Prostate gland (tissue), 2 donors: ENCODE data around the gene TMEM150B. TPM values are rescaled to one million over a fixed set of nuclear protein-coding genes. Genes with fewer than 3 reads are reported as not detected.

ENCODE experiments used
- DNase-seq: peaks from one replicate; pipeline ENCODE4 v3.0.0-alpha.2; 2019; ENCODE audit warnings: low spot score
- H3K27ac ChIP-seq, 2 donors: fragments of 200-600 bp; sonication (generic); 2 replicates each; pipeline ENCODE4 v1.5.1; 2017 to 2019
- H3K27me3 ChIP-seq: fragments of 200-600 bp; sonication (generic); replicated peaks from 2 replicates; pipeline ENCODE4 v1.5.1; 2019; ENCODE audit not compliant: insufficient read depth
- H3K36me3 ChIP-seq, 2 donors: fragments of 200-600 bp; sonication (generic); 1 replicate in 1 of 2; 2 replicates in 1 of 2; pipeline versions ENCODE4 v1.5.1 to v1.8.1; 2017 to 2019
- H3K4me1 ChIP-seq: fragments of 200-600 bp; sonication (generic); replicated peaks from 2 replicates; pipeline ENCODE4 v1.5.1; 2019
- H3K4me3 ChIP-seq, 2 donors: fragments of 200-600 bp; sonication (generic); 2 replicates each; pipeline ENCODE4 v1.5.1; 2017 to 2019
- H3K9me3 ChIP-seq: fragments of 200-600 bp; sonication (generic); 2 replicates; pipeline ENCODE4 v1.5.1; 2017
- POLR2A ChIP-seq: fragments of 450-650 bp; IDR thresholded peaks from one replicate; pipeline ENCODE4 v1.6.1; 2016; ENCODE audit warnings: antibody characterized with exemption, mild to moderate bottlenecking
- POLR2AphosphoS5 ChIP-seq: sonication (generic); formaldehyde crosslinking; IDR thresholded peaks from one replicate; pipeline ENCODE4 v1.6.1; 2017; ENCODE audit warnings: antibody characterized with exemption
- WGBS: methylation state at CpG from one replicate; pipeline ENCODE4 v1.1.5; 2018; 5-methylcytosine and 5-hydroxymethylcytosine counted together
- intact Hi-C: fragments of 100-400 bp; cut with DNase I; formaldehyde crosslinking; loops from one replicate; pipeline ENCODE4 v1.14.2; 2022
- total RNA-seq, 2 donors: library from RNA; depleted of rRNA; stranded (reverse); fragments of >200 nt; gene quantifications; one replicate each; pipeline ENCODE4 v1.1.0, GENCODE V29; 2016
- TF ChIP-seq, protein P1 (sequence below), 4 experiments: fragments of 200-600 bp in 2 of 4; fragments of 450-650 bp in 2 of 4; sonication (generic) in 2 of 4; IDR thresholded peaks; 1 replicate in 3 of 4; 2 replicates in 1 of 4; pipeline ENCODE4 v1.5.1; 2016 to 2019; ENCODE audit warnings: antibody characterized with exemption in 4 of 4, mild to moderate bottlenecking in 2 of 4, moderate library complexity in 2 of 4

TMEM150B gene
- not detected for total RNA-seq

DNA sequence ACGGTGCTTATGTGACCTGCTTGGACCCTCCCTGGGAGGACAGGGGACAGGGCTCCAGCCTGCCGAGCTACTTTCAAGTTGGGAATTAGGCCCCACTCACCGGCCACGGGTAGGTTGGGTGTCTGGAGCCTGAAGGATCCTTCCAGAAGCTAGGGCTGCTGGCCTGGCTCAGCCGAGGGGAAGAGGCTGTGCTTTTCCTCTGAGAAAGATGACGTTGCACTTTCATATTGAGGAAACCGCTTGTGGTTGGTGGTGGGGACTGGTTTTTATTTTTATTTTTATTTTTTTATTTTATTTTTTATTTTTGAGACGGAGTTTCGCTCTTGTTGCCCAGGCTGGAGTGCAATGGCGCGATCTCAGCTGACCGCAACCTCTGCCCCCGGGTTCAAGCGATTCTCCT is at the start of gene TMEM150B:
TSS of gene TMEM150B (minus strand) at position 170 of the 400 bp plus-strand sequence. CDS start 4,305 bp downstream, outside the sequence.
- no peaks in the 10 kb centered on the region for H3K36me3 ChIP-seq
- no peak for DNase-seq
- 77% methylated on average over 14 of the region's 14 CpGs for WGBS
- H3K27me3 ChIP-seq: no peaks in the 10 kb centered on the region
- H3K27ac ChIP-seq: no peak within 1 kb of the TSS
- H3K9me3 ChIP-seq: no peaks in the 10 kb centered on the region
- intact Hi-C loops: no loop called here
- TF ChIP-seq, protein P1, sequence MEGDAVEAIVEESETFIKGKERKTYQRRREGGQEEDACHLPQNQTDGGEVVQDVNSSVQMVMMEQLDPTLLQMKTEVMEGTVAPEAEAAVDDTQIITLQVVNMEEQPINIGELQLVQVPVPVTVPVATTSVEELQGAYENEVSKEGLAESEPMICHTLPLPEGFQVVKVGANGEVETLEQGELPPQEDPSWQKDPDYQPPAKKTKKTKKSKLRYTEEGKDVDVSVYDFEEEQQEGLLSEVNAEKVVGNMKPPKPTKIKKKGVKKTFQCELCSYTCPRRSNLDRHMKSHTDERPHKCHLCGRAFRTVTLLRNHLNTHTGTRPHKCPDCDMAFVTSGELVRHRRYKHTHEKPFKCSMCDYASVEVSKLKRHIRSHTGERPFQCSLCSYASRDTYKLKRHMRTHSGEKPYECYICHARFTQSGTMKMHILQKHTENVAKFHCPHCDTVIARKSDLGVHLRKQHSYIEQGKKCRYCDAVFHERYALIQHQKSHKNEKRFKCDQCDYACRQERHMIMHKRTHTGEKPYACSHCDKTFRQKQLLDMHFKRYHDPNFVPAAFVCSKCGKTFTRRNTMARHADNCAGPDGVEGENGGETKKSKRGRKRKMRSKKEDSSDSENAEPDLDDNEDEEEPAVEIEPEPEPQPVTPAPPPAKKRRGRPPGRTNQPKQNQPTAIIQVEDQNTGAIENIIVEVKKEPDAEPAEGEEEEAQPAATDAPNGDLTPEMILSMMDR (IDR thresholded peaks at IDR 0.05): no peak
- no peak for TF ChIP-seq POLR2AphosphoS5
- TF ChIP-seq POLR2A: no peak
- H3K4me1 ChIP-seq: no peaks in the 10 kb centered on the region
- no peak within 1 kb of the TSS for H3K4me3 ChIP-seq

- no peaks in the 10 kb centered on the region for H3K36me3 ChIP-seq
Observed at GRCh38 chr19:55373993-55374757, 49.0 kb upstream of the TMEM150B start.

GRCh38 chr19:55373306-55373992 is 48.3 kb upstream of the TMEM150B start:
- no peaks in the 10 kb centered on the region for H3K9me3 ChIP-seq
- H3K27ac ChIP-seq: no peak overlapping the region
- peaks cover 4% of the 10 kb centered on the region for H3K4me1 ChIP-seq
- DNase-seq: no peak
- WGBS: 48% methylated on average over 9 of the region's 9 CpGs
- no peak overlapping the region for H3K4me3 ChIP-seq
- intact Hi-C loops: no loop called here
- peaks cover 44% of the 10 kb centered on the region for H3K27me3 ChIP-seq
- TF ChIP-seq, protein P1 (IDR thresholded peaks at IDR 0.05): no peak
- TF ChIP-seq POLR2A (no peak), POLR2AphosphoS5 (no peak)
- no peaks in the 10 kb centered on the region for H3K36me3 ChIP-seq

More at GRCh38 chr19:55373993-55374757, 49.0 kb upstream of the TMEM150B start:
- H3K27ac ChIP-seq: no peak overlapping the region
- intact Hi-C loops: no loop called here
- no peak overlapping the region for H3K4me3 ChIP-seq
- TF ChIP-seq, protein P1 (IDR thresholded peaks at IDR 0.05): no peak
- TF ChIP-seq POLR2AphosphoS5: no peak
- no peak for TF ChIP-seq POLR2A
- no peaks in the 10 kb centered on the region for H3K9me3 ChIP-seq
- peaks cover 4% of the 10 kb centered on the region for H3K4me1 ChIP-seq
- 18% methylated on average over 24 of the region's 31 CpGs for WGBS
- H3K27me3 ChIP-seq: peaks cover 44% of the 10 kb centered on the region
- DNase-seq: no peak

GRCh38 chr19:55372316-55373081 is 47.4 kb upstream of the TMEM150B start:
- Histone ChIP-seq H3K4me3 (no peak overlapping the region), H3K4me1 (peaks cover 4% of the 10 kb centered on the region), H3K27me3 (peaks cover 44% of the 10 kb centered on the region), H3K27ac (no peak overlapping the region), H3K9me3 (no peaks in the 10 kb centered on the region), H3K36me3 (no peaks in the 10 kb centered on the region)
- no peak for TF ChIP-seq POLR2A
- intact Hi-C loops: no loop called here
- 26% methylated on average over 22 of the region's 24 CpGs for WGBS
- no peak for DNase-seq
